Measurements from ENCODE around the gene KLF15.

Gene KLF15

GRCh38 chr3:126360714-126361060, 3.5 kb upstream of the KLF15 start:
- no peak for DNase-seq (ENCODE audit: low read depth in 2 of 2)

- DNase-seq (ENCODE audit: low read depth in 2 of 2) = no peak
Observed at GRCh38 chr3:126360046-126360713, 3.0 kb upstream of the KLF15 start.

- DNase-seq (ENCODE audit: low read depth in 2 of 2) = no peak
Observed at GRCh38 chr3:126358816-126359181, 1.6 kb upstream of the KLF15 start.

GRCh38 chr3:126358038-126358815, 1.0 kb upstream of the KLF15 start:
- no peak for DNase-seq (ENCODE audit: low read depth in 2 of 2)

GRCh38 chr3:126356373-126357264, 589 bp downstream of the KLF15 start:
- DNase-seq (ENCODE audit: low read depth in 2 of 2) = no peak

GRCh38 chr3:126355777-126356372, 1.3 kb downstream of the KLF15 start:
- DNase-seq (ENCODE audit: low read depth in 2 of 2) = no peak

GRCh38 chr3:126355251-126355650, 2.0 kb downstream of the KLF15 start:
- DNase-seq (ENCODE audit: low read depth in 2 of 2) = no peak

GRCh38 chr3:126354776-126355175, 2.4 kb downstream of the KLF15 start:
- no peak for DNase-seq (ENCODE audit: low read depth in 2 of 2)

GRCh38 chr3:126353694-126354321, 3.4 kb downstream of the KLF15 start:
- DNase-seq (ENCODE audit: low read depth in 2 of 2) = no peak

- no peak for DNase-seq (ENCODE audit: low read depth in 2 of 2)
Observed at GRCh38 chr3:126352476-126353454, 4.4 kb downstream of the KLF15 start.

GRCh38 chr3:126351771-126352475, 5.3 kb downstream of the KLF15 start:
- DNase-seq (ENCODE audit: low read depth in 2 of 2) = no peak

GRCh38 chr3:126351086-126351770, 6.0 kb downstream of the KLF15 start:
- DNase-seq (ENCODE audit: low read depth in 2 of 2) = no peak

GRCh38 chr3:126350502-126351085, 6.6 kb downstream of the KLF15 start:
- DNase-seq (ENCODE audit: low read depth in 2 of 2) = no peak

- no peak for DNase-seq (ENCODE audit: low read depth in 2 of 2)
Observed at GRCh38 chr3:126349611-126350501, 7.4 kb downstream of the KLF15 start.

- DNase-seq (ENCODE audit: low read depth in 2 of 2) = no peak
Observed at GRCh38 chr3:126349071-126349470, 8.1 kb downstream of the KLF15 start.

- DNase-seq (ENCODE audit: low read depth in 2 of 2) = no peak
Observed at GRCh38 chr3:126348308-126348920, 8.8 kb downstream of the KLF15 start.

- DNase-seq (ENCODE audit: low read depth in 2 of 2) = no peak
Observed at GRCh38 chr3:126347543-126348161, 9.6 kb downstream of the KLF15 start.
